ENCODE measurements around the gene CASP5. TPM values are rescaled to one million over a fixed set of nuclear protein-coding genes. Genes with fewer than 3 reads are reported as not detected.
"Not testable (repeated sequence)": the region's sequence is repeated elsewhere in the genome, so short reads cannot be mapped to it uniquely, and the experiment has no call there.

The CASP5 gene
- total RNA-seq, 2 experiments from 2014 or later: not detected

DNA sequence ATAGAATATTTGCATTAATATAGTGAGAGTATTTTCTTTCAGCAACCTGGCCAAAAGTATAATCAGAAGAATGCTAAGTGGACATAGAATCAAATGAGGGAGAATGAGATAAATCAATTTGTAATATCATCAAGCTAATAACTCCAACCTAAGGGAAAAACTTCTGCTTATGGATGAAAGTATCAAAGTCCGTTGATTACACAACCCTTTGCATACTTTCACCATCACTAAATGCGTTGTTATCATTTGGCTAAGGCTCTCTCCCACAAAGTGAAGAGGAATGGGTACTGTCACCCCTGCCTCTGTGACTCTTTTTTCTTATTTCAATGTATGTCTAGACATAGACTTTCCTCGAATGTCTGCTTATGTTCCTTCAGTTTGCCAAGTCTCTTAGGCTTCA lies 38.2 kb downstream of the CASP5 start:
- Mint-ChIP-seq H3K9me3 (peaks cover 12% of the 10 kb centered on the region), H3K36me3 (ENCODE audit: low read depth) (no peaks in the 10 kb centered on the region), H3K4me3 (no peak overlapping the region), H3K27me3 (no peaks in the 10 kb centered on the region), H3K27ac (no peak overlapping the region), H3K4me1 (ENCODE audit: low read depth) (no peaks in the 10 kb centered on the region)
- POLR2A ChIA-PET: no interaction called here
- DNase-seq (no peak), ATAC-seq (no peak)
- TF ChIP-seq, protein P1, sequence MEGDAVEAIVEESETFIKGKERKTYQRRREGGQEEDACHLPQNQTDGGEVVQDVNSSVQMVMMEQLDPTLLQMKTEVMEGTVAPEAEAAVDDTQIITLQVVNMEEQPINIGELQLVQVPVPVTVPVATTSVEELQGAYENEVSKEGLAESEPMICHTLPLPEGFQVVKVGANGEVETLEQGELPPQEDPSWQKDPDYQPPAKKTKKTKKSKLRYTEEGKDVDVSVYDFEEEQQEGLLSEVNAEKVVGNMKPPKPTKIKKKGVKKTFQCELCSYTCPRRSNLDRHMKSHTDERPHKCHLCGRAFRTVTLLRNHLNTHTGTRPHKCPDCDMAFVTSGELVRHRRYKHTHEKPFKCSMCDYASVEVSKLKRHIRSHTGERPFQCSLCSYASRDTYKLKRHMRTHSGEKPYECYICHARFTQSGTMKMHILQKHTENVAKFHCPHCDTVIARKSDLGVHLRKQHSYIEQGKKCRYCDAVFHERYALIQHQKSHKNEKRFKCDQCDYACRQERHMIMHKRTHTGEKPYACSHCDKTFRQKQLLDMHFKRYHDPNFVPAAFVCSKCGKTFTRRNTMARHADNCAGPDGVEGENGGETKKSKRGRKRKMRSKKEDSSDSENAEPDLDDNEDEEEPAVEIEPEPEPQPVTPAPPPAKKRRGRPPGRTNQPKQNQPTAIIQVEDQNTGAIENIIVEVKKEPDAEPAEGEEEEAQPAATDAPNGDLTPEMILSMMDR (IDR thresholded peaks at IDR 0.05): no peak
- intact Hi-C loops (cut with micrococcal nuclease): no loop called here
- CTCF ChIA-PET: interaction anchor here (1.2 kb wide), 1 partner anchor 16 kb away, joined by 3 read pairs; no protein-coding TSS in a partner anchor

DNA sequence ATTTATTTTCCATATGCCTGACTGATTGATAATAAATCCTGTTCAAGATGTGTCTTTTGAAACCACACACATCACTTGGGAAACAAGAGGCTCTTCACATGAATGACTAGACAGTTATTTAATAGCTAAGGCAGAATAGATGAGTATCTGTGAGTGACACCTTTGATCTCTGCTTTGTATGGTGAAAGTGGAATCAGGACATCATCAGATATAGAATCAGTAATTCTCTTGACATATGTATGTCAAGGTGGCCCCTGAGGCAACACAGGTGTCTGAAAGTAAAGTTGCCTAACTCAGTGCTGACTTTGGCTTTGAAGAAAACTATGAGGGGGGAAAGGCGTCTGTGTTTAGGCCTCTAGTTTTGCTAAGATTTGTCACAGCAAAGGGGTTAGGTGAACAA lies 43.1 kb downstream of the CASP5 start:
- H3K27me3 Mint-ChIP-seq: no peaks in the 10 kb centered on the region
- intact Hi-C loops (cut with micrococcal nuclease): no loop called here
- DNase-seq (no peak), ATAC-seq (no peak)
- H3K9me3 Mint-ChIP-seq: no peaks in the 10 kb centered on the region
- H3K27ac Mint-ChIP-seq: no peak overlapping the region
- TF ChIP-seq, protein P1 (IDR thresholded peaks at IDR 0.05): no peak
- no peak overlapping the region for H3K4me3 Mint-ChIP-seq
- H3K4me1 Mint-ChIP-seq (ENCODE audit: low read depth): no peaks in the 10 kb centered on the region
- CTCF ChIA-PET: no interaction called here
- H3K36me3 Mint-ChIP-seq (ENCODE audit: low read depth): no peaks in the 10 kb centered on the region
- POLR2A ChIA-PET: no interaction called here

DNA sequence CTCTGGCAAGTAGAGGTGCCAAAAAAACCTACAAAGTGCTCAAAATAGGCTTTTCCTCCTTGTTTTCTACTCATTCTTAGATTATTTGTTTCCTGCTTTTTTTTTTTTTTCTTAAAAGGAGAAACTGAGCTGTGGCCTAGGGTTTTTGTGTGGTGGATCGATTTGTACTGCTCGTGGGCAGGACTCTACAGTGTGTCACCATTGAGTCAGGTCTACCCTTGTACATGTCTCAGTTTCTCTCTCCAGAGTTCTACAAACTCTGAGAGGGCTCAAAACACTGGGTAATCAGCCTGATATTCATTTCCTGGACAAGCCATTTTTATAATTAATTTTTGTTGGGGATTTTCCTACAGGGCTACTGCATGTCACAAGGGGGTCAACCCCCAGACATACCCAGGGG lies 49.4 kb downstream of the CASP5 start:
- Mint-ChIP-seq H3K27me3 (no peaks in the 10 kb centered on the region), H3K9me3 (peaks cover 19% of the 10 kb centered on the region), H3K27ac (no peak overlapping the region), H3K4me1 (ENCODE audit: low read depth) (peaks cover 4% of the 10 kb centered on the region), H3K36me3 (ENCODE audit: low read depth) (no peaks in the 10 kb centered on the region), H3K4me3 (no peak overlapping the region)
- DNase-seq (no peak), ATAC-seq (no peak)
- POLR2A ChIA-PET: interaction anchor here (0.6 kb wide), 1 partner anchor 104 kb away, joined by 3 read pairs; no protein-coding TSS in a partner anchor
- intact Hi-C loops (cut with micrococcal nuclease): no loop called here
- TF ChIP-seq, protein P1 (IDR thresholded peaks at IDR 0.05): no peak
- CTCF ChIA-PET: no interaction called here

DNA sequence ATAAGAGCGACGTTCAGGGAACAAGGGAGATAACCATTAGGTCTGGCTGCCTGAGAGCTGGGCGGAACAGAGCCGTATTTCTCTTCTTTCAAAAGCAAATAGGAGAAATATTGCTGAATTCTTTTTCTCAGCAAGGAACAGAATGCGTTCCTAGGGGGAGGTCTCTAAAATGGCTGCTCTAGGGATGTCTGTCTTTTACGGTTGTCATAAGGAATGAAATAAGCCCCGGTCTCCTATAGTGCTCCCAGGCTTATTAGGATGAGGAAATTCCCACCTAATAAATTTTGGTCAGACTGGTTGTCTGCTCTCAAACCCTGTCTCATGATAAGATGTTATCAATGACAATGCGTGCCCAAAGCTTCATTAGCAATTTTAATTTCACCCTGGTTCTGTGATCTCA lies 50.0 kb downstream of the CASP5 start:
- H3K27me3 Mint-ChIP-seq; H3K4me3 Mint-ChIP-seq; intact Hi-C loops (cut with micrococcal nuclease); ATAC-seq; H3K36me3 Mint-ChIP-seq (ENCODE audit: low read depth); DNase-seq; H3K4me1 Mint-ChIP-seq (ENCODE audit: low read depth); CTCF ChIA-PET; H3K27ac Mint-ChIP-seq: not testable (repeated sequence)
- H3K9me3 Mint-ChIP-seq: peaks cover 19% of the 10 kb centered on the region
- POLR2A ChIA-PET: interaction anchor here (0.6 kb wide), 1 partner anchor 103 kb away, joined by 3 read pairs; no protein-coding TSS in a partner anchor

DNA sequence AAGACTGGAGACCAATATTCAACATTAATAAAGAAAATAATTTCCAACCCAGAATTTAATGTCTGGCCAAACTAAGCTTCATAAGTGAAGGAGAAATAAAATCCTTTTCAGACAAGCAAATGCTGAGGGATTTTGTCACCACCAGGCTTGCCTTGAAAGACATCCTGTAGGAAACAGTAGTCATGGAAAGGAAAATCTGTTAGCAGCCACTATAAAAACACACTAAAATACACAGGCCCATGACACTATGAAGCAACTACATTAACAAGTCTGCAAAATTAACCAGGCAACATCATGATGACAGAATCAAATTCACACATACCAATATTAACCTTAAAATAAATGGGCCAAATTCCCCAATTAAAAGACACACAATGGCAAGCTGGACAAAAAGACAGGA lies 52.2 kb downstream of the CASP5 start:
- TF ChIP-seq, protein P1 (IDR thresholded peaks at IDR 0.05): no peak
- Mint-ChIP-seq H3K27ac (no peak overlapping the region), H3K4me3 (no peak overlapping the region), H3K9me3 (peaks cover 19% of the 10 kb centered on the region), H3K36me3 (ENCODE audit: low read depth) (peaks cover 5% of the 10 kb centered on the region), H3K27me3 (no peaks in the 10 kb centered on the region), H3K4me1 (ENCODE audit: low read depth) (peaks cover 19% of the 10 kb centered on the region)
- ChIA-PET POLR2A (no interaction called here), CTCF (interaction anchor here (1.4 to 2.2 kb wide), 2 partner anchors 11 to 24 kb away, joined by 3 to 7 read pairs; no protein-coding TSS in a partner anchor)
- ATAC-seq: no peak
- no peak for DNase-seq
- intact Hi-C loops (cut with micrococcal nuclease): no loop called here
